H1 (cell line): ENCODE measurements around the gene KSR2. TPM values are rescaled to one million over a fixed set of nuclear protein-coding genes. Genes with fewer than 3 reads are reported as not detected.

Experiments used
- CTCF ChIA-PET: fragments of 300-600 bp; sonication (Branson Sonifier 250); formaldehyde crosslinking; loops from one replicate; lab custom pipeline; 2021; ENCODE audit not compliant: partially characterized antibody; lab: Charles Lee
- POLR2A ChIA-PET: fragments of 300-600 bp; sonication (Branson Sonifier 250); formaldehyde crosslinking; loops from one replicate; lab custom pipeline; 2021; ENCODE audit warnings: inconsistent platforms; ENCODE audit not compliant: partially characterized antibody; lab: Charles Lee
- DNase-seq, 2 experiments: peaks; one replicate each; pipeline versions ENCODE4 v3.0.0 to v3.0.0-alpha.2; 2010 to 2022; ENCODE audit warnings: low spot score in 2 of 2, low read depth in 1 of 2, mixed read lengths in 1 of 2
- FAIRE-seq: peaks from 2 replicates; lab custom pipeline; 2011; peaks lifted over from hg19 to GRCh38; lab: Jason Lieb, UNC
- H2AFZ ChIP-seq: 2 replicates; pipeline ENCODE4 v1.8.1; 2012; ENCODE audit warnings: low read length, inconsistent platforms
- H2AK5ac ChIP-seq: 2 replicates; pipeline ENCODE4 v1.6.1; 2013; ENCODE audit warnings: low read depth, low read length
- H2BK120ac ChIP-seq: replicated peaks from 2 replicates; pipeline ENCODE3; 2013; ENCODE audit warnings: low read depth, low read length, inconsistent platforms
- H2BK12ac ChIP-seq: 2 replicates; pipeline ENCODE4 v1.6.1; 2013; ENCODE audit warnings: low read depth, low read length
- H2BK15ac ChIP-seq: 2 replicates; pipeline ENCODE4 v1.6.1; 2013; ENCODE audit warnings: low read length
- H2BK20ac ChIP-seq: 2 replicates; pipeline ENCODE4 v1.6.1; 2013; ENCODE audit warnings: low read length
- H2BK5ac ChIP-seq: 2 replicates; pipeline ENCODE4 v1.6.1; 2013; ENCODE audit warnings: low read depth, low read length
- H3K14ac ChIP-seq: 2 replicates; pipeline ENCODE4 v1.6.1; 2013; ENCODE audit warnings: inconsistent platforms; ENCODE audit not compliant: insufficient read length
- H3K18ac ChIP-seq: 2 replicates; pipeline ENCODE4 v1.6.1; 2013; ENCODE audit warnings: low read length; ENCODE audit errors: extremely low read depth
- H3K23ac ChIP-seq: 2 replicates; pipeline ENCODE4 v1.6.1; 2013; ENCODE audit warnings: inconsistent platforms; ENCODE audit not compliant: insufficient read length
- H3K23me2 ChIP-seq: 2 replicates; pipeline ENCODE4 v1.6.1; 2013; ENCODE audit warnings: low read depth, low read length
- H3K27ac ChIP-seq: 2 replicates; pipeline ENCODE4 v1.6.1; 2011; ENCODE audit warnings: low read depth, low read length, inconsistent platforms
- H3K27me3 ChIP-seq, 4 experiments: replicated peaks in 1 of 4; 1 replicate in 1 of 4; 2 replicates in 3 of 4; pipeline versions ENCODE4 v1.6.1 to v1.8.1; 2011 to 2013; ENCODE audit warnings: low read length in 3 of 4, mild to moderate bottlenecking in 3 of 4, inconsistent platforms in 2 of 4, mixed read lengths in 2 of 4, moderate library complexity in 1 of 4; ENCODE audit not compliant: control insufficient read depth in 3 of 4, insufficient read depth in 3 of 4; ENCODE audit errors: extremely low read depth in 1 of 4
- H3K36me3 ChIP-seq, 4 experiments: 2 replicates each; pipeline versions ENCODE4 v1.6.1 to v1.8.1; 2011 to 2013; ENCODE audit warnings: mild to moderate bottlenecking in 4 of 4, low read length in 3 of 4, moderate library complexity in 2 of 4, control low read depth in 1 of 4, inconsistent platforms in 1 of 4; ENCODE audit not compliant: insufficient read depth in 4 of 4, control insufficient read depth in 2 of 4
- H3K4ac ChIP-seq: replicated peaks from 2 replicates; pipeline ENCODE3; 2013; ENCODE audit warnings: low read length, low read depth, mixed read lengths, inconsistent platforms; ENCODE audit not compliant: insufficient read length
- H3K4me1 ChIP-seq, 4 experiments: replicated peaks in 1 of 4; 1 replicate in 1 of 4; 2 replicates in 3 of 4; pipeline versions ENCODE4 v1.6.1 to v1.8.1; 2011 to 2013; ENCODE audit warnings: low read length in 3 of 4, inconsistent platforms in 2 of 4, mixed read lengths in 1 of 4; ENCODE audit not compliant: insufficient read depth in 4 of 4, control insufficient read depth in 3 of 4
- H3K4me2 ChIP-seq, 2 experiments: 2 replicates each; pipeline versions ENCODE4 v1.6.1 to v1.8.1; 2011 to 2013; ENCODE audit warnings: low read depth in 2 of 2, low read length in 2 of 2, control low read depth in 1 of 2, inconsistent platforms in 1 of 2, mild to moderate bottlenecking in 1 of 2; ENCODE audit not compliant: insufficient read depth in 1 of 2
- H3K4me3 ChIP-seq, 4 experiments: fragments of 200-600, 300-600 bp in 1 of 4; sonication (generic), shearing (Covaris generic), sonication (Bioruptor Twin) in 1 of 4; 2 replicates each; pipeline versions ENCODE4 v1.5.1 to v1.8.1; 2011 to 2016; ENCODE audit warnings: low read length in 4 of 4, low read depth in 3 of 4, control low read depth in 2 of 4, inconsistent platforms in 2 of 4, mild to moderate bottlenecking in 2 of 4, mixed read lengths in 1 of 4, moderate library complexity in 1 of 4; ENCODE audit not compliant: insufficient read depth in 2 of 4; ENCODE audit errors: extremely low read depth in 1 of 4
- H3K56ac ChIP-seq: replicated peaks from 2 replicates; pipeline ENCODE3; 2013; ENCODE audit warnings: low read depth, mild to moderate bottlenecking, mixed read lengths, low read length, inconsistent platforms; ENCODE audit not compliant: insufficient read length
- H3K79me1 ChIP-seq: 2 replicates; pipeline ENCODE4 v1.6.1; 2013; ENCODE audit warnings: low read depth, low read length, control low read depth
- H3K79me2 ChIP-seq, 2 experiments: 2 replicates each; pipeline versions ENCODE4 v1.6.1 to v1.8.1; 2012 to 2013; ENCODE audit warnings: low read length in 2 of 2, mild to moderate bottlenecking in 2 of 2, inconsistent platforms in 1 of 2; ENCODE audit not compliant: insufficient read depth in 2 of 2, control insufficient read depth in 1 of 2
- H3K9ac ChIP-seq, 4 experiments: replicated peaks in 1 of 4; 1 replicate in 1 of 4; 2 replicates in 3 of 4; pipeline versions ENCODE4 v1.6.1 to v1.8.1; 2011 to 2013; ENCODE audit warnings: low read depth in 3 of 4, low read length in 3 of 4, control low read depth in 2 of 4, mild to moderate bottlenecking in 2 of 4, moderate library complexity in 2 of 4, inconsistent platforms in 1 of 4; ENCODE audit errors: extremely low read depth in 1 of 4
- H3K9me3 ChIP-seq, 2 experiments: 2 replicates each; pipeline versions ENCODE4 v1.6.1 to v1.8.1; 2012 to 2013; ENCODE audit warnings: mild to moderate bottlenecking in 2 of 2, moderate library complexity in 2 of 2, control low read depth in 1 of 2, inconsistent platforms in 1 of 2, low read depth in 1 of 2, low read length in 1 of 2, mixed read lengths in 1 of 2; ENCODE audit not compliant: insufficient read depth in 2 of 2
- H4K20me1 ChIP-seq, 2 experiments: replicated peaks in 1 of 2; 2 replicates each; pipeline versions ENCODE3 to v1.8.1; 2011 to 2013; ENCODE audit warnings: inconsistent platforms in 2 of 2, low read length in 2 of 2, mild to moderate bottlenecking in 1 of 2; ENCODE audit not compliant: insufficient read depth in 2 of 2, control insufficient read depth in 1 of 2
- H4K5ac ChIP-seq: 2 replicates; pipeline ENCODE4 v1.6.1; 2013; ENCODE audit warnings: low read length, low read depth, mixed read lengths, inconsistent platforms; ENCODE audit not compliant: insufficient read length
- H4K8ac ChIP-seq: 2 replicates; pipeline ENCODE4 v1.8.0; 2013; ENCODE audit warnings: mild to moderate bottlenecking, moderate library complexity, low read length, inconsistent platforms; ENCODE audit not compliant: insufficient read depth; ENCODE audit errors: extremely low read depth
- H4K91ac ChIP-seq: replicated peaks from 2 replicates; pipeline ENCODE3; 2013; ENCODE audit warnings: low read length, mixed read lengths, inconsistent platforms; ENCODE audit not compliant: insufficient read length
- ATF3 ChIP-seq: IDR thresholded peaks from 2 replicates; pipeline ENCODE4 v1.6.1; 2011; ENCODE audit warnings: low read depth, mild to moderate bottlenecking, low read length; ENCODE audit not compliant: insufficient read depth
- BRCA1 ChIP-seq: IDR thresholded peaks from 2 replicates; pipeline ENCODE4 v1.6.1; 2012; ENCODE audit warnings: low read depth, low read length, improper control_type of control experiment
- CBX5 ChIP-seq: fragments of 300-800, 300-1000 bp; sonication (generic); IDR thresholded peaks from 2 replicates; pipeline ENCODE4 v1.7.1; 2016; ENCODE audit warnings: antibody characterized with exemption, low read length, low read depth
- E2F6 ChIP-seq: IDR thresholded peaks from 2 replicates; pipeline ENCODE4 v1.6.1; 2012; ENCODE audit warnings: inconsistent platforms
- GABPA ChIP-seq: IDR thresholded peaks from 2 replicates; pipeline ENCODE4 v1.6.1; 2011; ENCODE audit warnings: mild to moderate bottlenecking, low read length, moderate library complexity, borderline replicate concordance; ENCODE audit not compliant: insufficient read depth
- JUND ChIP-seq: IDR thresholded peaks from 2 replicates; pipeline ENCODE4 v1.6.1; 2011; ENCODE audit warnings: mild to moderate bottlenecking, improper control_type of control experiment, low read length
- NANOG ChIP-seq: IDR thresholded peaks from 2 replicates; pipeline ENCODE4 v1.6.1; 2011; ENCODE audit warnings: low read length, low read depth, mild to moderate bottlenecking, inconsistent platforms; ENCODE audit not compliant: insufficient read depth, poor library complexity, severe bottlenecking
- POU5F1 ChIP-seq: IDR thresholded peaks from 2 replicates; pipeline ENCODE4 v1.6.1; 2011; ENCODE audit warnings: low read depth, mild to moderate bottlenecking, low read length, moderate library complexity
- SAP30 ChIP-seq: fragments of 300-600 bp; sonication (generic); IDR thresholded peaks from 2 replicates; pipeline ENCODE4 v1.7.1; 2012; ENCODE audit warnings: low read length, moderate library complexity, mild to moderate bottlenecking, inconsistent platforms; ENCODE audit not compliant: insufficient read depth, insufficient replicate concordance
- TAF7 ChIP-seq: optimal IDR thresholded peaks from 2 replicates; pipeline ENCODE3; 2011; ENCODE audit warnings: low read depth, mild to moderate bottlenecking, inconsistent platforms, low read length, moderate library complexity, borderline replicate concordance
- TBP ChIP-seq: IDR thresholded peaks from 2 replicates; pipeline ENCODE4 v1.6.1; 2011; ENCODE audit warnings: low read depth, low read length, improper control_type of control experiment
- WGBS, 2 experiments: shearing (Covaris generic) in 1 of 2; methylation state at CpG; one replicate each; pipeline versions ENCODE4 v1.1.6 to v1.1.7; 2013 to 2015; ENCODE audit warnings: low lambda C conversion rate in 2 of 2, mixed read lengths in 2 of 2, inconsistent platforms in 1 of 2, low coverage in 1 of 2, missing lambda C conversion rate in 1 of 2; ENCODE audit not compliant: insufficient replicate concordance in 2 of 2, insufficient coverage in 1 of 2, insufficient read length in 1 of 2; ENCODE audit errors: extremely low coverage in 1 of 2, missing lambda C conversion rate in 1 of 2; 5-methylcytosine and 5-hydroxymethylcytosine counted together
- polyA plus RNA-seq, 7 experiments: library from polyadenylated mRNA; depleted of rRNA in 3 of 7; stranded (reverse) in 5 of 7; unstranded in 2 of 7; fragments of >200 nt in 5 of 7; fragments of 200-250 nt in 2 of 7; gene quantifications; 1 replicate in 5 of 7; 2 replicates in 1 of 7; 4 replicates in 1 of 7; pipeline versions ENCODE4 v1.2.1 to v1.2.3, GENCODE V29; 2011 to 2013; ENCODE audit warnings: missing spikeins in 2 of 7, mixed read lengths in 2 of 7
- total RNA-seq: library from RNA; stranded (reverse); fragmentation: NEBNext Ultra II Directional; extraction: Animal tissue kit (Norgen Biotek cat#: 25700); gene quantifications from 2 replicates; pipeline ENCODE4 v1.2.1, GENCODE V29; 2021

Gene KSR2
- total and polyA plus RNA-seq, 2 of the 8 experiments (the other 6 are each of a cell fraction or from before 2014, with no cell fraction given), result 0.74 to 2.2 TPM

GRCh38 chr12:117692512-117692911 lies 276.3 kb downstream of the KSR2 start:
- Histone ChIP-seq H3K27ac (no peak overlapping the region), H3K4me3 (no peak overlapping the region), H2BK20ac (no peak overlapping the region), H3K4me1 (peaks cover 3 to 4% (median 3%) of the 10 kb centered on the region in 4 experiments; a peak in 5 of 7 replicates), H3K56ac (no peak overlapping the region), H3K9ac (no peak overlapping the region), H4K8ac (no peak overlapping the region), H2BK15ac (no peak overlapping the region), H3K4ac (no peak overlapping the region), H3K36me3 (no peaks in the 10 kb centered on the region), H2BK120ac (no peak overlapping the region), H3K27me3 (no peaks in the 10 kb centered on the region), H3K23me2 (no peaks in the 10 kb centered on the region), H3K4me2 (no peak overlapping the region), H3K23ac (no peak overlapping the region), H2AK5ac (no peak overlapping the region), H2BK5ac (no peak overlapping the region), H2AFZ (no peak overlapping the region), H3K9me3 (peaks cover 3 to 8% of the 10 kb centered on the region in 2 experiments; a peak in 2 of 4 replicates), H2BK12ac (no peak overlapping the region), H3K18ac (no peak overlapping the region), H4K20me1 (no peaks in the 10 kb centered on the region), H3K79me1 (no peaks in the 10 kb centered on the region), H3K79me2 (no peaks in the 10 kb centered on the region), H4K5ac (no peak overlapping the region), H3K14ac (no peak overlapping the region), H4K91ac (no peak overlapping the region)
- POLR2A ChIA-PET, result interaction anchor here (1.1 kb wide), 1 partner anchor 12 kb away, joined by 3 read pairs; no protein-coding TSS in a partner anchor
- CTCF ChIA-PET, result interaction anchor here (0.6 to 1.5 kb wide), 5 partner anchors 17 to 326 kb away, joined by 3 to 4 read pairs (median 3); no protein-coding TSS in a partner anchor
- FAIRE-seq, result no peak
- no peak for DNase-seq
- WGBS, 2 experiments, result 90% methylated on average over 2 of the region's 2 CpGs; no CpG with 5 or more reads in 1 of the 2 experiments
- TF ChIP-seq POU5F1, result no peak
- TF ChIP-seq BRCA1, result no peak
- no peak for TF ChIP-seq SAP30
- no peak for TF ChIP-seq TAF7
- no peak for TF ChIP-seq GABPA
- no peak for TF ChIP-seq JUND
- no peak for TF ChIP-seq ATF3
- no peak for TF ChIP-seq TBP
- no peak for TF ChIP-seq NANOG
- no peak for TF ChIP-seq E2F6
- TF ChIP-seq CBX5, result no peak
